HL-60/S4 treated with phorbol 12-myristate 13-acetate at 8.2 ng/mL for 4 days and 3 days (cell line): ENCODE results near the gene LCAT.
"Not testable (repeated sequence)": the region's sequence is repeated elsewhere in the genome, so short reads cannot be mapped to it uniquely, and the experiment has no call there.

ENCODE experiments used
- in situ Hi-C: fragments of 300-500 bp; cut with MboI; formaldehyde crosslinking; loops from 2 replicates; pipeline ENCODE4 v1.15.0; 2022; ENCODE audit warnings: low sequenced_read_pairs

LCAT gene

GRCh38 chr16:67943619-67944504 is at the start of gene LCAT:
LCAT (minus strand) TSS chr16:67944120; CDS start chr16:67944101, 19 bp downstream.
- in situ Hi-C loops = no loop called here

- in situ Hi-C loops = loop anchor here (5.0 kb wide), 1 partner anchor 44 kb away; no protein-coding TSS in a partner anchor
Measured at GRCh38 chr16:67993207-67994039, 49.5 kb upstream of the LCAT start.

GRCh38 chr16:67992661-67993206 is 48.8 kb upstream of the LCAT start:
- in situ Hi-C loops = loop anchor here (5.0 kb wide), 1 partner anchor 45 kb away; no protein-coding TSS in a partner anchor

DNA sequence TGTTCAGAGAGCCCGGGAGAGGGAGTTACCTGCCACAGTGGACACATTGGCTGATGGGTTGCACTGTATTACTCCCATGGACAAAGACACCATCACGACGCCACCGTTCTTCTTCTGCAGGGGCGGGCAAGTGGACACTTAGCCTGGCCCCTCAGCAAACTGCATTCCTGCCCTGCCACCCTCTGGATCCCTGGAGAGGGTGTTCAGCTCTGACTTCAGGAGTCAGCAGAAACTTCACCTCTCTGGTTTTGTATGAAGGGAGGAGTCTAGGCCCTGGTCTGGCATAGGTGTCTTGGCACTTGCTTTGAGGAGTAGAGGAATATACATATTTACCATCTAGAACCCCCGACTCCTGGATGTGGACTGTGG is 46.1 kb upstream of the LCAT start:
- in situ Hi-C loops = loop anchor here (5.0 kb wide), 1 partner anchor 47 kb away; no protein-coding TSS in a partner anchor

GRCh38 chr16:67989322-67990017 is 45.5 kb upstream of the LCAT start:
- in situ Hi-C loops = loop anchor here (5.0 kb wide), 1 partner anchor 48 kb away; no protein-coding TSS in a partner anchor

GRCh38 chr16:67988675-67989074 is 44.8 kb upstream of the LCAT start:
- in situ Hi-C loops = no loop called here

DNA sequence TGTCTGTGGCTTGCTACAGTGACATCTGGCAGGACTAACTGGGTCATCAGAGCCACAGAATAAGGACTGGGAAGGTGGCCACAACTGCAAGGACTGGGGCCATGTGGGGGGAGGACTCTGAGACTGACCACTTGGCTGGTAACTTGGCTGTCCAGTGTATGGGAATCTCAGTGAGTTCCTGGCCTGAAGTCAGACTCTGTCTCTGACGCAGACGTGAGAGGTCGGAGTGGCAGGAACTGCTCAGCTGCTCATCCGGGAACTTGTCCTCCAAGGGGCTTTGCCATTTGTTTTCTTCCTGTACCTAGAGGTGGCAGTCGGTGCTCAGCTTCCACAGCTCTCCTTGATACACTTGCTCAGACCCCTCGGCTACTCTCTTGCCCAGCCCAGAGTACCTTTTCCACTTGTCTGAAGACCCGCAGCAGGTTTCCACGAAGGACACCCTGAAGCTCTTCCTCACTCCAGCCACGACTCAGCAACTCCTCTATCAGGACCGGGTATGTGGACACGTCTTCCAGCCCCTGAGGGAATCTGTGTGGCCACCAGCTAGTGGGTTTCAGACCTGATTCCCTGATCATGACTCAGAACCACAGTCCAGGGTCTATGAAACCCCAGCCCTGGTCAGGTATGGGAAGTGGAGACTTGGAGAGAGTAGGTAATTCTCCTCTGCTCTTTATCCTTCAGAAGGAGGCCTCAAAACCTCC is 43.7 kb upstream of the LCAT start:
- in situ Hi-C loops = no loop called here

DNA sequence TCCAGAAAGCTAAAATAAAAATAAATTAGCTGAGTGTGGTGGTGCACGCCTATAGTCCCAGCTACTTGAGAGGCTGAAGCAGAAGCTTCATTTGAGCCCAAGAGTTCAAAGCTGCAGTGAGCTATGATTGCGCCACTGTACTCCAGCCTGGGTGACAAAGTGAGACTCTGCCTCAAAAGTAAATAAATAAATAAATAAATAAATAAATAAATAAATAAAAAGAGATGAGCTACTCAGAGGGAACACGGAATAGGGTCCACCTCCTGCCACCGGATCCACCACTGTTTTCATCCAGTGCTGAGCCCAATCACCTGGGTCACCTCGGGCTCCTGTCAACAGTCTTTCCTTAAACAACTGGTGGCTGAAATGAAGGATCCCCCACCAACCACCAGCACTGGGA is 43.0 kb upstream of the LCAT start:
- in situ Hi-C loops = no loop called here

DNA sequence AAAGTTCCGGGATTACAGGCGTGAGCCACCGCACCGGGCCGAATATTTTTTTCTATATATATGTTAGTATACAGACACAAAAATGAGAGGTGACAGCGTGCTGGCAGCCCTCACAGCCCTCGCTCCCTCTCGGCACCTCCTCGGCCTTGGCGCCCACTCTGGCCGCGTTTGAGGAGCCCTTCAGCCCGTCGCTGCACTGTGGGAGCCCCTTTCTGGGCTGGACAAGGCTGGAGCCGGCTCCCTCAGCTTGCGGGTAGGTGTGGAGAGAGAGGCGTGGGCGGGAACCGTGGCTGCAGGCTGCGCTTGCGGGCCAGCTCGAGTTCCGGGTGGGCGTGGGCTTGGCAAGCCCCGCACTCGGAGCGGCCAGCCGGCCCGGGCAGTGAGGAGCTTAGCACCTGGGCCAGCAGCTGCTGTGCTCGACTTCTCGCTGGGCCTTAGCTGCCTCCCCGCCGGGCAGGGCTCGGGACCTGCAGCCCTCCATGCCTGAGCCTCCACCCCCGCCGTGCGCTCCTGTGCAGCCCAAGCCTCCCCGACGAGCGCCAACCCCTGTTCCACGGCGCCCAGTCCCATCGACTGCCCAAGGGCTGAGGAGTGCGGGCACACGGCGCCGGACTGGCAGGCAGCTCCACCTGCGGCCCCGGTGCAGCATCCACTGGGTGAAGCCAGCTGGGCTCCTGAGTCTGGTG is 38.2 kb upstream of the LCAT start:
- in situ Hi-C loops = no loop called here

GRCh38 chr16:67979955-67980678 is 36.2 kb upstream of the LCAT start, which contains the start of gene DPEP3:
DPEP3 (minus strand) TSS chr16:67980499; CDS start chr16:67980380, 119 bp downstream.
- in situ Hi-C loops = no loop called here

DNA sequence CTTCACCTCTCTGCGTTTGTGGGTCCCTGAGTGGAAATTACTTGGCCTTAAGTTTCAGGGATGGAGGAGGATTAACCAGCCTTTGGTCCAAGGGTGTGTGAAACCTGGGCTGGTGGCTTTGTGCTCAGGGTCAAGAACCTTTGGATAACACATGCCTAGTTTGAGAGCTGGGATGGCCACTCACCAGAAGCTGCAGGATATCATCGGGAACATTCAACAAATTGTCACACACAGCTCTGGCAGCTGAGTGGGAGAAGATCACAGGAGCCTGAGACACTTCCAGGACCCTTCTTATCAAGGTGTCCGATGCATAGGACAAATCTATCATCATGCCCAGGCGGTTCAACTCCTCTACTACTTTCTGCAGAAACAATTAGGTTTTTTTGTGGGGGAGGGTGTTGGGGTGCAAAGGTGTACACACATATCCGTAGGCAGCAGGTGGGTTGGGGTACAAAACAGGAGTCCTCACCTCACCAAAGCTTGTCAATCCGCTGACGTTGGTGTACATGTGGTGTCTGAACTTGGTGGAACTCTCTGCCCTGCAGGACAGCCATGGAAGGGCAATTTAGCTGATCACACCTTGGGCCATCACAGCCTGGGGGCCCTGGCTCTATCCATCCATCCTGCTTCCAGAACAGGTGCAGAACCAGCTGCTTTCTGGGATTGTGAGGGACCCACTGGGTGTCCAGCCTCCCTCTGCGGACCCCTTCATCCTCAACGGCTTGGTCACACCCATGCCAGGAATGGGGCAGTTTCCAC is 33.7 kb upstream of the LCAT start:
- in situ Hi-C loops = no loop called here

DNA sequence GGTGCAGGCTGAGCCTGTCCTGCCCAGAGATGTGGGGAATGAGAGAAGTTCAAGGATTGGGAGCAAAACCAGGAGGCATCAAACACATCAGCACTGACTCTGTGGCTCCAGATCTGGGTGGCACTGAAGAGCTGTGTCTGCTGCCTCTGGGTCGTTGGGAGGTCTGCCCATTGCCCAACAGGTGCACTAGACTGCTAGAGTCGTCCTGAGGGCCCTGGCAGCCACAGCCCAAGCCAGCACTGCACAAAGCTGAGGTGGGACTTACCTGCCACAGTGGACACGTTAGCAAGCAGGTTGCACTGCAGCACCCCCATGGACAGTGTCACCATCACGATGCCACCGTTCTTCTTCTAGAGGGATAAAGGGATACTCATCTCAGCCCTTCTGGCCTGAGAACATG is 33.1 kb upstream of the LCAT start:
- in situ Hi-C loops = no loop called here

DNA sequence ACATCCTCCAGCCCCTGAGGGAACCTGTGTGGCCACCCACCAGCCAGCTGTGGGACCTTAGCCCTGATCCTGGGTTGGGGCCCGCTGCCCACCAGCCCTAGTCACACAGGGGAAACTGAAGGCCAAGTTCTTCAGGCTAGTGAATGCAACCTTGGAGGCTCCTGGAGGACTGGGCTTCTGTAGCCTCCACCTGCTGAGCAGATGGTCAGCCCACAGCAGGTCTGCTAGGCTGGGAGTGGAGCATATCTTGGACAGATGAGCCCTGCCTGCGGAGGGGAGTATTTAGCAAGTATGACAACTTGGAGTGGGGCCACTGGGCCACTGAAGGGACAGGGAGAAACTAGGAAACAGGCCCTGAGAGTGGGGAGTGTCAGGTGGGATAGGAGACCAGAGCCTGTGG is 32.3 kb upstream of the LCAT start:
- in situ Hi-C loops = no loop called here

GRCh38 chr16:67975321-67976105 is 31.6 kb upstream of the LCAT start:
- in situ Hi-C loops = no loop called here

- in situ Hi-C loops = not testable (repeated sequence)
Measured at GRCh38 chr16:67972285-67972684, 28.4 kb upstream of the LCAT start.

GRCh38 chr16:67971111-67971510 is 27.2 kb upstream of the LCAT start:
- in situ Hi-C loops = no loop called here
